K562 (cell line): ENCODE data around the gene PPT1. TPM values are rescaled to one million over a fixed set of nuclear protein-coding genes. Genes with fewer than 3 reads are reported as not detected.

Source experiments
- ATAC-seq: fragments of 200-7000 bp; cut with Tn5 transposase; 3 replicates; pipeline ENCODE4 v1.9.1; 2020; ENCODE audit warnings: moderate library complexity
- BruUV-seq: library from RNA; stranded (reverse); fragments of 400-500 nt; replicated peaks from 2 replicates; lab custom pipeline; 2021; lab: Mats Ljungman, UMichigan
- CTCF ChIA-PET: fragments of 300-600 bp; formaldehyde crosslinking; extraction: SDS; loops from one replicate; lab custom pipeline; 2021; ENCODE audit warnings: low intra/inter-chr PET ratio; lab: Yijun Ruan, JAX
- POLR2A ChIA-PET: fragments of 300-600, 350-650 bp; sonication (Branson Sonifier 250); formaldehyde crosslinking; extraction: SDS; loops from one replicate; lab custom pipeline; 2021; ENCODE audit warnings: antibody characterized with exemption, inconsistent platforms; lab: Yijun Ruan, JAX
- DNase-seq, 4 experiments: peaks; one replicate each; pipeline versions ENCODE4 v3.0.0 to v3.0.0-alpha.2; 2011 to 2018; ENCODE audit warnings: low spot score in 3 of 4, mixed read lengths in 3 of 4; ENCODE audit errors: extremely low read depth in 1 of 4
- FAIRE-seq: peaks from 2 replicates; lab custom pipeline; 2011; peaks lifted over from hg19 to GRCh38; lab: Jason Lieb, UNC
- H2AFZ ChIP-seq: 2 replicates; pipeline ENCODE4 v1.6.0; 2011; ENCODE audit warnings: low read depth, low read length, control low read depth, inconsistent platforms
- H3K27ac ChIP-seq: fragments of 200-600 bp; 3 replicates; pipeline ENCODE4 v1.8.0; 2011; ENCODE audit warnings: low read depth, mild to moderate bottlenecking, control low read depth, inconsistent platforms, low read length, moderate library complexity, mixed read lengths; ENCODE audit errors: extremely low read depth
- H3K27me3 ChIP-seq, 2 experiments: fragments of 300-600 bp in 1 of 2; 2 replicates in 1 of 2; 3 replicates in 1 of 2; pipeline versions ENCODE4 v1.6.0 to v1.8.0; 2011; ENCODE audit warnings: inconsistent platforms in 2 of 2, low read length in 2 of 2, mild to moderate bottlenecking in 1 of 2, mixed read lengths in 1 of 2, moderate library complexity in 1 of 2; ENCODE audit not compliant: control insufficient read depth in 2 of 2, insufficient read depth in 2 of 2
- H3K36me3 ChIP-seq: fragments of 300-600 bp; 3 replicates; pipeline ENCODE4 v1.8.0; 2011; ENCODE audit warnings: mild to moderate bottlenecking, low read length, inconsistent platforms; ENCODE audit not compliant: control insufficient read depth, insufficient read depth
- H3K4me1 ChIP-seq, 2 experiments: fragments of 200-600 bp in 1 of 2; replicated peaks in 1 of 2; 2 replicates in 1 of 2; 3 replicates in 1 of 2; pipeline versions ENCODE4 v1.5.1 to v1.8.0; 2011; ENCODE audit warnings: inconsistent platforms in 2 of 2, low read length in 2 of 2, mild to moderate bottlenecking in 1 of 2, mixed read lengths in 1 of 2, moderate library complexity in 1 of 2; ENCODE audit not compliant: control insufficient read depth in 2 of 2, insufficient read depth in 2 of 2
- H3K4me2 ChIP-seq: 2 replicates; pipeline ENCODE4 v1.6.1; 2011; ENCODE audit warnings: low read length, control low read depth, inconsistent platforms, mixed read lengths; ENCODE audit not compliant: insufficient read depth
- H3K4me3 ChIP-seq: fragments of 200-600 bp; sonication (generic), shearing (Covaris generic); 2 replicates; pipeline ENCODE4 v1.5.1; 2016; ENCODE audit warnings: control low read depth, inconsistent platforms
- H3K79me2 ChIP-seq: fragments of 200-600 bp; 3 replicates; pipeline ENCODE4 v1.8.0; 2011; ENCODE audit warnings: low read length, inconsistent platforms; ENCODE audit not compliant: control insufficient read depth, insufficient read depth
- H3K9ac ChIP-seq, 2 experiments: 2 replicates each; pipeline versions ENCODE4 v1.6.0 to v1.6.1; 2011; ENCODE audit warnings: low read depth in 2 of 2, low read length in 2 of 2, control low read depth in 1 of 2, inconsistent platforms in 1 of 2, mild to moderate bottlenecking in 1 of 2, mixed read lengths in 1 of 2; ENCODE audit not compliant: insufficient read depth in 1 of 2
- H3K9me1 ChIP-seq: one replicate; pipeline ENCODE4 v1.6.0; 2011; ENCODE audit warnings: inconsistent platforms, mild to moderate bottlenecking, low read length, moderate library complexity; ENCODE audit not compliant: control insufficient read depth, insufficient read depth
- H3K9me3 ChIP-seq: replicated peaks from 2 replicates; pipeline ENCODE4 v1.5.1; 2011; ENCODE audit warnings: low read depth, low read length, inconsistent platforms; ENCODE audit not compliant: control insufficient read depth, insufficient read depth
- H4K20me1 ChIP-seq: replicated peaks from 2 replicates; pipeline ENCODE4 v1.6.1; 2011; ENCODE audit warnings: low read length, inconsistent platforms, mixed read lengths; ENCODE audit not compliant: control insufficient read depth, insufficient read depth
- CHD2 ChIP-seq: IDR thresholded peaks from 2 replicates; pipeline ENCODE4 v1.6.1; 2011; ENCODE audit warnings: low read depth, low read length
- DDX20 ChIP-seq: fragments of 450-650 bp; IDR thresholded peaks from 2 replicates; pipeline ENCODE4 v1.6.1; 2016; ENCODE audit warnings: missing genetic modification characterization, low read depth, mild to moderate bottlenecking, missing compliant biosample characterization, moderate library complexity
- E2F3 ChIP-seq: fragments of 250-450 bp; sonication (Bioruptor Pico); IDR thresholded peaks from 2 replicates; pipeline ENCODE4 v1.4.0; 2020; ENCODE audit warnings: mild to moderate bottlenecking
- KDM2B ChIP-seq: fragments of 250-450 bp; sonication (Bioruptor Pico); IDR thresholded peaks from 2 replicates; pipeline ENCODE4 v1.8.0; 2021; ENCODE audit warnings: mild to moderate bottlenecking, moderate library complexity
- PTTG1 ChIP-seq: fragments of 450-650 bp; IDR thresholded peaks from 2 replicates; pipeline ENCODE4 v1.6.1; 2016; ENCODE audit warnings: low read depth, mild to moderate bottlenecking, missing genetic modification characterization, missing compliant biosample characterization
- SPI1 ChIP-seq: IDR thresholded peaks from 2 replicates; pipeline ENCODE4 v1.6.1; 2011; ENCODE audit warnings: low read depth, low read length, control low read depth, borderline replicate concordance
- TFAP4 ChIP-seq: sonication (generic); formaldehyde crosslinking; IDR thresholded peaks from 2 replicates; pipeline ENCODE4 v1.8.0; 2022; ENCODE audit warnings: missing genetic modification reagents, mild to moderate bottlenecking, moderate library complexity, borderline replicate concordance
- WHSC1 ChIP-seq: IDR thresholded peaks from one replicate; pipeline ENCODE4 v1.6.1; 2012; ENCODE audit warnings: low read length, control low read depth, inconsistent platforms
- ZHX1 ChIP-seq: fragments of 150-350 bp; conservative IDR thresholded peaks from 2 replicates; pipeline ENCODE4 v1.6.1; 2014; ENCODE audit warnings: low read length
- WGBS: fragments of 100-300 bp; shearing (Covaris generic); methylation state at CpG from one replicate; pipeline ENCODE4 v1.1.6; 2016; ENCODE audit warnings: low coverage, mixed read lengths; ENCODE audit not compliant: insufficient coverage; ENCODE audit errors: missing lambda C conversion rate; 5-methylcytosine and 5-hydroxymethylcytosine counted together
- in situ Hi-C: fragments of 300-500 bp; cut with MboI; formaldehyde crosslinking; loops from 4 replicates; pipeline ENCODE4 v1.15.0; 2018; ENCODE audit warnings: inconsistent platforms, mixed read lengths
- intact Hi-C: fragments of 100-400 bp; cut with micrococcal nuclease; formaldehyde crosslinking; loops from 2 replicates; pipeline ENCODE4 v1.14.2; 2022
- polyA plus RNA-seq, 8 experiments: library from polyadenylated mRNA; depleted of rRNA in 4 of 8; stranded (reverse) in 5 of 8; unstranded in 3 of 8; fragments of >200 nt; fragmentation: Nextera tagmentation in 2 of 8; fragmentation: Illumina TruSeq in 1 of 8; extraction: Ambion mirVana in 2 of 8; extraction: Trizol in 1 of 8; gene quantifications; 2 replicates each; pipeline versions ENCODE4 v1.2.1 to v1.2.3, GENCODE V29; 2011 to 2014; ENCODE audit warnings: inconsistent platforms in 1 of 8, missing spikeins in 1 of 8
- total RNA-seq, 7 experiments: library from RNA; depleted of rRNA in 6 of 7; stranded (reverse); fragments of >200 nt in 6 of 7; fragmentation: Illumina TruSeq in 2 of 7; extraction: Trizol in 2 of 7; gene quantifications; 2 replicates each; pipeline versions ENCODE4 v1.2.1 to v1.2.3, GENCODE V29; 2011 to 2021; ENCODE audit warnings: low replicate concordance in 1 of 7
- TF ChIP-seq, protein P1 (sequence below), 2 experiments: fragments of 450-650 bp in 1 of 2; sonication (generic) in 1 of 2; formaldehyde crosslinking in 1 of 2; IDR thresholded peaks in 1 of 2; conservative IDR thresholded peaks in 1 of 2; 2 replicates each; pipeline versions ENCODE4 v1.6.1 to v1.8.1; 2016 to 2023; ENCODE audit warnings: mild to moderate bottlenecking in 2 of 2, moderate library complexity in 2 of 2, inconsistent platforms in 1 of 2, missing genetic modification reagents in 1 of 2
- TF ChIP-seq, protein P2 (sequence below), 3 experiments: IDR thresholded peaks in 2 of 3; conservative IDR thresholded peaks in 1 of 3; 2 replicates each; pipeline ENCODE4 v1.5.1; 2011 to 2012; ENCODE audit warnings: low read length in 3 of 3, mild to moderate bottlenecking in 3 of 3, control low read depth in 2 of 3, improper control_type of control experiment in 1 of 3, inconsistent platforms in 1 of 3, low read depth in 1 of 3, mixed read lengths in 1 of 3, moderate library complexity in 1 of 3; ENCODE audit not compliant: insufficient read depth in 2 of 3

PPT1 gene
- total and polyA plus RNA-seq, 9 of the 15 experiments (the other 6 are each of a cell fraction or from before 2014, with no cell fraction given), result 72.2 to 285 (median 143) TPM

GRCh38 chr1:40079774-40080400 lies 17.2 kb downstream of the PPT1 start (continued):
- TF ChIP-seq E2F3 (CRISPR knock-in tag) (no peak), WHSC1 (no peak), KDM2B (CRISPR knock-in tag) (no peak), PTTG1 (no peak)
- TF ChIP-seq, all 486 proteins: peak for 0

GRCh38 chr1:40078512-40079333 lies 18.3 kb downstream of the PPT1 start:
- Histone ChIP-seq H3K36me3 (peaks cover 67% of the 10 kb centered on the region), H3K27me3 (no peaks in the 10 kb centered on the region), H3K4me1 (peaks cover 0 to 13% of the 10 kb centered on the region in 2 experiments; a peak in 3 of 5 replicates), H3K79me2 (no peaks in the 10 kb centered on the region), H3K9me3 (no peaks in the 10 kb centered on the region), H3K4me2 (no peak overlapping the region), H3K9ac (no peak overlapping the region), H3K4me3 (no peak overlapping the region), H3K9me1 (no peaks in the 10 kb centered on the region), H4K20me1 (no peaks in the 10 kb centered on the region), H3K27ac (no peak overlapping the region), H2AFZ (no peak overlapping the region)
- intact Hi-C loops, result loop anchor here (2.0 kb wide), 1 partner anchor 260 kb away; no protein-coding TSS in a partner anchor
- in situ Hi-C loops, result no loop called here
- DNase-seq, result peak; percentile 69 to 81 (median 72)
- no TSS peak for BruUV-seq
- ChIA-PET POLR2A (interaction anchor here (0.7 to 1.5 kb wide), 2 partner anchors 13 to 1120 kb away, joined by 3 read pairs; no protein-coding TSS in a partner anchor), CTCF (interaction anchor here (0.6 to 1.4 kb wide), 4 partner anchors 226 to 770 kb away, joined by 3 to 9 read pairs (median 3); no protein-coding TSS in a partner anchor)
- 67% methylated on average over 5 of the region's 5 CpGs for WGBS
- ATAC-seq, result peak; percentile 91
- peak; percentile 96 for FAIRE-seq
- TF ChIP-seq, protein P1, sequence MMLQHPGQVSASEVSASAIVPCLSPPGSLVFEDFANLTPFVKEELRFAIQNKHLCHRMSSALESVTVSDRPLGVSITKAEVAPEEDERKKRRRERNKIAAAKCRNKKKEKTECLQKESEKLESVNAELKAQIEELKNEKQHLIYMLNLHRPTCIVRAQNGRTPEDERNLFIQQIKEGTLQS (IDR thresholded peaks at IDR 0.05), result no peak
- TF ChIP-seq, protein P1 (CRISPR knock-in tag; conservative IDR thresholded peaks at IDR 0.05), result no peak
- TF ChIP-seq DDX20 (tag) (no peak), SPI1 (peak; percentile 90), ZHX1 (no peak), TFAP4 (CRISPR knock-in tag) (no peak), CHD2 (no peak)
- TF ChIP-seq, protein P2, sequence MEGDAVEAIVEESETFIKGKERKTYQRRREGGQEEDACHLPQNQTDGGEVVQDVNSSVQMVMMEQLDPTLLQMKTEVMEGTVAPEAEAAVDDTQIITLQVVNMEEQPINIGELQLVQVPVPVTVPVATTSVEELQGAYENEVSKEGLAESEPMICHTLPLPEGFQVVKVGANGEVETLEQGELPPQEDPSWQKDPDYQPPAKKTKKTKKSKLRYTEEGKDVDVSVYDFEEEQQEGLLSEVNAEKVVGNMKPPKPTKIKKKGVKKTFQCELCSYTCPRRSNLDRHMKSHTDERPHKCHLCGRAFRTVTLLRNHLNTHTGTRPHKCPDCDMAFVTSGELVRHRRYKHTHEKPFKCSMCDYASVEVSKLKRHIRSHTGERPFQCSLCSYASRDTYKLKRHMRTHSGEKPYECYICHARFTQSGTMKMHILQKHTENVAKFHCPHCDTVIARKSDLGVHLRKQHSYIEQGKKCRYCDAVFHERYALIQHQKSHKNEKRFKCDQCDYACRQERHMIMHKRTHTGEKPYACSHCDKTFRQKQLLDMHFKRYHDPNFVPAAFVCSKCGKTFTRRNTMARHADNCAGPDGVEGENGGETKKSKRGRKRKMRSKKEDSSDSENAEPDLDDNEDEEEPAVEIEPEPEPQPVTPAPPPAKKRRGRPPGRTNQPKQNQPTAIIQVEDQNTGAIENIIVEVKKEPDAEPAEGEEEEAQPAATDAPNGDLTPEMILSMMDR (IDR thresholded peaks at IDR 0.05 in 2 of 3, conservative IDR thresholded peaks at IDR 0.05 in 1 of 3; ENCODE audit: insufficient read depth in 2 of 3, low read depth in 1 of 3, low read length in 3 of 3), result peak; percentile 80 to 82 (median 80)
